Measurements from ENCODE around the gene PTPRU. TPM values are rescaled to one million over a fixed set of nuclear protein-coding genes. Genes with fewer than 3 reads are reported as not detected.
A peak's percentile ranks its signal among the peaks of the same experiment; 100 is the strongest.

Gene PTPRU
- total RNA-seq, 1 experiment from 2014 or later = 40.7 TPM

DNA sequence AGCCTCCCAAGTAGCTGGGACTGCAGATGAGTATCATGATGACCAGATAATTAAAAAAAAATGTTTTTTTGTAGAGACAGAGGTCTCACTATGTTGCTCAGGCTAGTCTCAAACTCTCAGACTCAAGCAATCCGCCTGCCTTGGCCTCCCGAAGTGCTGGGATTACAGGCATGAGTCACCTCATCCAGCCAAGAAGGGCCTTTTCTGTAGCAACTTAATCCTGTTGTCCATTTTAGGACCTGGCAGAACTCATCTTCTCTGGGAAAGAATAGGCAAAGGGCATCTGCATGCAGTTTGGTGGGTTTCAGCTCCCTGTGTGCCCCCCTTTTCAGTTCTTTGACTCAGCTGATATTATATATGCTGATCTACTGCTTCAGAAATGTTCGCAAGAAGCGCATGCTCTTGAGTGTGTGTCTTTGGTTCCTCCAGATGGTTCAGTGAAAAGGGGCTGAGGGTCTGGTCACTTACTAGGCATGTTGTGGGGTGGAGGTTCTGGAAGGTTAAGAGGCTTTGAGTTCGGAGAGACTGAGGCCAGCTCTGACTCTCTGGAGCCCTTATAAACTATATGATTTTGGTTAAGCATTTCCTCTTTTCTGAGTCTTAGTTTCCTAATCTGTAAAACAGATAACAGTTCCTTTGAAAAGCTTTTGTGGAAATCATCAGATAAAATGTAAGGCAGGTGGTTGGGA, 35.3 kb upstream of the PTPRU start:
- ChIA-PET RAD21 (ENCODE audit: low non-redundant PET in 1 of 2, low total read pairs in 2 of 2, uncharacterized antibody in 2 of 2, unreplicated experiment in 2 of 2) (no interaction called here), POLR2A (no interaction called here), CTCF (interaction anchor here (2.1 to 4.9 kb wide), 2 partner anchors 167 to 318 kb away, joined by 8 to 59 read pairs; no protein-coding TSS in a partner anchor)
- DNase-seq (ENCODE audit: low read depth, low spot score) = no peak
- Histone ChIP-seq H3K27ac (ENCODE audit: low read depth, low read length) (no peak overlapping the region), H4K20me1 (ENCODE audit: insufficient read depth) (no peaks in the 10 kb centered on the region), H3K9me3 (ENCODE audit: control insufficient read depth in 1 of 2, insufficient read depth in 1 of 2, low read depth in 1 of 2, low read length in 2 of 2) (no peaks in the 10 kb centered on the region), H3K9ac (ENCODE audit: low read length) (no peak overlapping the region), H3K4me3 (replicated peaks in 1 of 2; ENCODE audit: low read depth in 1 of 2, low read length in 2 of 2) (no peak overlapping the region), H3K9me2 (ENCODE audit: insufficient read depth) (no peaks in the 10 kb centered on the region), H3K27me3 (ENCODE audit: insufficient read depth, low read length) (no peaks in the 10 kb centered on the region), H3K36me3 (ENCODE audit: control insufficient read depth in 1 of 2, insufficient read depth in 2 of 2, low read length in 2 of 2) (peaks cover 12 to 38% of the 10 kb centered on the region in 2 experiments; a peak in 3 of 4 replicates), H3K4me1 (ENCODE audit: control insufficient read depth in 1 of 2, insufficient read depth in 2 of 2, low read length in 2 of 2) (peaks cover 7 to 14% of the 10 kb centered on the region in 2 experiments), H3K79me2 (ENCODE audit: insufficient read depth, low read length) (no peaks in the 10 kb centered on the region), H2AFZ (ENCODE audit: low read depth, low read length, poor library complexity, severe bottlenecking) (no peak overlapping the region), H3K4me2 (ENCODE audit: low read length) (no peak overlapping the region)
- TF ChIP-seq TCF7L2 (IDR thresholded peaks at IDR 0.05; ENCODE audit: borderline replicate concordance, extremely low read depth, insufficient read depth, insufficient read length) (no peak), ATF3 (IDR thresholded peaks at IDR 0.05) (no peak), POLR2A (IDR thresholded peaks at IDR 0.05; ENCODE audit: borderline replicate concordance, extremely low read depth, insufficient read depth, insufficient read length) (no peak), ELF1 (IDR thresholded peaks at IDR 0.05; ENCODE audit: borderline replicate concordance, low read depth) (no peak), EZH2 (IDR thresholded peaks at IDR 0.05) (no peak), CEBPB (IDR thresholded peaks at IDR 0.05; ENCODE audit: low read depth) (no peak), SP1 (IDR thresholded peaks at IDR 0.05; ENCODE audit: low read depth) (no peak), SRF (IDR thresholded peaks at IDR 0.05; ENCODE audit: low read depth) (no peak)
- intact Hi-C loops (cut with micrococcal nuclease) = loop anchor here (5.0 kb wide), 1 partner anchor 414 kb away; no protein-coding TSS in a partner anchor
- no TSS peak for BruUV-seq (replicated peaks)
- no peak for ATAC-seq

GRCh38 chr1:29201595-29202051, 34.7 kb upstream of the PTPRU start:
- H3K4me3 ChIP-seq (replicated peaks in 1 of 2; ENCODE audit: low read depth in 1 of 2, low read length in 2 of 2) = no peak overlapping the region
- ChIA-PET POLR2A (no interaction called here), CTCF (interaction anchor here (1.3 to 4.9 kb wide), 5 partner anchors 7 to 318 kb away, joined by 3 to 59 read pairs (median 8); partner anchors contain the start of gene SRSF4), RAD21 (ENCODE audit: low non-redundant PET in 1 of 2, low total read pairs in 2 of 2, uncharacterized antibody in 2 of 2, unreplicated experiment in 2 of 2) (no interaction called here)
- no peaks in the 10 kb centered on the region for H3K9me2 ChIP-seq (ENCODE audit: insufficient read depth)
- H4K20me1 ChIP-seq (ENCODE audit: insufficient read depth) = no peaks in the 10 kb centered on the region
- BruUV-seq (replicated peaks) = no TSS peak
- H3K27ac ChIP-seq (ENCODE audit: low read depth, low read length) = 0 out of 2 replicates have a peak overlapping the region, but pooled peaks have one; percentile 23
- H3K4me2 ChIP-seq (ENCODE audit: low read length) = no peak overlapping the region
- no peak overlapping the region for H3K9ac ChIP-seq (ENCODE audit: low read length)
- H2AFZ ChIP-seq (ENCODE audit: low read depth, low read length, poor library complexity, severe bottlenecking) = no peak overlapping the region
- no peaks in the 10 kb centered on the region for H3K27me3 ChIP-seq (ENCODE audit: insufficient read depth, low read length)
- ATAC-seq (no peak), DNase-seq (ENCODE audit: low read depth, low spot score) (no peak)
- H3K79me2 ChIP-seq (ENCODE audit: insufficient read depth, low read length) = no peaks in the 10 kb centered on the region
- H3K4me1 ChIP-seq (ENCODE audit: control insufficient read depth in 1 of 2, insufficient read depth in 2 of 2, low read length in 2 of 2) = peaks cover 7 to 14% of the 10 kb centered on the region in 2 experiments
- intact Hi-C loops (cut with micrococcal nuclease) = loop anchor here (5.0 kb wide), 1 partner anchor 414 kb away; no protein-coding TSS in a partner anchor
- TF ChIP-seq ATF3 (IDR thresholded peaks at IDR 0.05) (no peak), SP1 (IDR thresholded peaks at IDR 0.05; ENCODE audit: low read depth) (no peak), ELF1 (IDR thresholded peaks at IDR 0.05; ENCODE audit: borderline replicate concordance, low read depth) (no peak), CBX3 (IDR thresholded peaks at IDR 0.05; ENCODE audit: low read depth) (no peak)
- H3K9me3 ChIP-seq (ENCODE audit: control insufficient read depth in 1 of 2, insufficient read depth in 1 of 2, low read depth in 1 of 2, low read length in 2 of 2) = no peaks in the 10 kb centered on the region
- peaks cover 15 to 44% of the 10 kb centered on the region in 2 experiments; a peak in 3 of 4 replicates for H3K36me3 ChIP-seq (ENCODE audit: control insufficient read depth in 1 of 2, insufficient read depth in 2 of 2, low read length in 2 of 2)
